PC-3 (cell line): ENCODE data around the gene FSIP1. TPM values are rescaled to one million over a fixed set of nuclear protein-coding genes. Genes with fewer than 3 reads are reported as not detected.

ENCODE experiments used
- ATAC-seq: fragments of 200-7000 bp; cut with Tn5 transposase; 2 replicates; pipeline ENCODE4 v1.9.1; 2020; ENCODE audit warnings: mild to moderate bottlenecking, moderate library complexity
- BruUV-seq: library from RNA; stranded (reverse); fragments of 400-500 nt; replicated peaks from 2 replicates; lab custom pipeline; 2021; lab: Mats Ljungman, UMichigan
- CTCF ChIA-PET: fragments of 300-600 bp; sonication (Branson Sonifier 250); formaldehyde crosslinking; loops from one replicate; lab custom pipeline; 2022; ENCODE audit warnings: antibody characterized with exemption; lab: Charles Lee
- POLR2A ChIA-PET: fragments of 300-600 bp; sonication (Branson Sonifier 250); formaldehyde crosslinking; loops from one replicate; lab custom pipeline; 2022; ENCODE audit warnings: antibody characterized with exemption; ENCODE audit not compliant: unreplicated experiment; lab: Charles Lee
- DNase-seq: peaks from one replicate; pipeline ENCODE4 v3.0.0-alpha.2; 2015
- H2AFZ ChIP-seq: fragments of 300-600 bp; sonication (generic); 2 replicates; pipeline ENCODE4 v1.6.0; 2016; ENCODE audit warnings: antibody characterized with exemption, low read length
- H3F3A ChIP-seq: fragments of 300-600 bp; sonication (generic); one replicate; pipeline ENCODE4 v1.6.0; 2017; ENCODE audit warnings: antibody characterized with exemption, low read length, control low read depth, mild to moderate bottlenecking; ENCODE audit not compliant: unreplicated experiment
- H3K27ac ChIP-seq: fragments of 300-600 bp; sonication (generic); 2 replicates; pipeline ENCODE4 v1.5.1; 2016; ENCODE audit warnings: mild to moderate bottlenecking, low read length
- H3K27me3 ChIP-seq: fragments of 300-600 bp; sonication (generic); 2 replicates; pipeline ENCODE4 v1.6.1; 2016; ENCODE audit warnings: low read length, mixed read lengths
- H3K36me3 ChIP-seq: fragments of 300-600 bp; sonication (generic); 2 replicates; pipeline ENCODE4 v1.6.1; 2016; ENCODE audit warnings: low read depth, mixed run types, low read length, mixed read lengths
- H3K4me1 ChIP-seq: fragments of 300-600 bp; sonication (generic); 2 replicates; pipeline ENCODE4 v1.5.1; 2016; ENCODE audit warnings: low read length; ENCODE audit not compliant: insufficient read depth
- H3K4me2 ChIP-seq: fragments of 300-600 bp; sonication (generic); 2 replicates; pipeline ENCODE4 v1.6.0; 2016; ENCODE audit warnings: low read length
- H3K4me3 ChIP-seq: fragments of 300-600 bp; sonication (generic); 2 replicates; pipeline ENCODE4 v1.5.1; 2016; ENCODE audit warnings: mild to moderate bottlenecking, low read length, mixed read lengths
- H3K79me2 ChIP-seq: fragments of 300-600 bp; sonication (generic); 2 replicates; pipeline ENCODE4 v1.6.1; 2017; ENCODE audit warnings: low read length, mixed read lengths
- H3K9ac ChIP-seq: fragments of 300-600 bp; sonication (generic); 2 replicates; pipeline ENCODE4 v1.6.0; 2016; ENCODE audit warnings: mild to moderate bottlenecking, low read length
- H3K9me2 ChIP-seq: fragments of 300-600 bp; sonication (generic); replicated peaks from 2 replicates; pipeline ENCODE4 v1.6.1; 2016; ENCODE audit warnings: mixed run types, low read length, mixed read lengths
- H3K9me3 ChIP-seq: fragments of 300-600 bp; sonication (generic); 2 replicates; pipeline ENCODE4 v1.6.1; 2016; ENCODE audit warnings: low read length, mixed read lengths
- H4K20me1 ChIP-seq: fragments of 300-600 bp; sonication (generic); 2 replicates; pipeline ENCODE4 v1.6.1; 2016; ENCODE audit warnings: low read length, mixed read lengths
- EZH2 ChIP-seq: fragments of 300-600 bp; sonication (generic); IDR thresholded peaks from one replicate; pipeline ENCODE4 v1.6.1; 2017; ENCODE audit warnings: antibody characterized with exemption, mild to moderate bottlenecking, low read length; ENCODE audit not compliant: unreplicated experiment
- EZH2phosphoT487 ChIP-seq: fragments of 300-600 bp; sonication (generic); IDR thresholded peaks from 2 replicates; pipeline ENCODE4 v1.6.1; 2018; ENCODE audit warnings: mild to moderate bottlenecking, antibody characterized with exemption, low read length, borderline replicate concordance
- intact Hi-C: fragments of 100-400 bp; cut with micrococcal nuclease; formaldehyde crosslinking; loops from 2 replicates; pipeline ENCODE4 v1.9.0; 2023
- total RNA-seq: library from RNA; depleted of rRNA; stranded (reverse); fragments of >200 nt; gene quantifications from 2 replicates; pipeline ENCODE4 v1.2.3, GENCODE V29; 2014
- TF ChIP-seq, protein P1 (sequence below): fragments of 300-600 bp; sonication (generic); conservative IDR thresholded peaks from 2 replicates; pipeline ENCODE4 v1.5.1; 2017; ENCODE audit warnings: antibody characterized with exemption, low read depth, mild to moderate bottlenecking, low read length

FSIP1 gene
- total RNA-seq, 1 experiment from 2014 or later, result 0.07 TPM

DNA sequence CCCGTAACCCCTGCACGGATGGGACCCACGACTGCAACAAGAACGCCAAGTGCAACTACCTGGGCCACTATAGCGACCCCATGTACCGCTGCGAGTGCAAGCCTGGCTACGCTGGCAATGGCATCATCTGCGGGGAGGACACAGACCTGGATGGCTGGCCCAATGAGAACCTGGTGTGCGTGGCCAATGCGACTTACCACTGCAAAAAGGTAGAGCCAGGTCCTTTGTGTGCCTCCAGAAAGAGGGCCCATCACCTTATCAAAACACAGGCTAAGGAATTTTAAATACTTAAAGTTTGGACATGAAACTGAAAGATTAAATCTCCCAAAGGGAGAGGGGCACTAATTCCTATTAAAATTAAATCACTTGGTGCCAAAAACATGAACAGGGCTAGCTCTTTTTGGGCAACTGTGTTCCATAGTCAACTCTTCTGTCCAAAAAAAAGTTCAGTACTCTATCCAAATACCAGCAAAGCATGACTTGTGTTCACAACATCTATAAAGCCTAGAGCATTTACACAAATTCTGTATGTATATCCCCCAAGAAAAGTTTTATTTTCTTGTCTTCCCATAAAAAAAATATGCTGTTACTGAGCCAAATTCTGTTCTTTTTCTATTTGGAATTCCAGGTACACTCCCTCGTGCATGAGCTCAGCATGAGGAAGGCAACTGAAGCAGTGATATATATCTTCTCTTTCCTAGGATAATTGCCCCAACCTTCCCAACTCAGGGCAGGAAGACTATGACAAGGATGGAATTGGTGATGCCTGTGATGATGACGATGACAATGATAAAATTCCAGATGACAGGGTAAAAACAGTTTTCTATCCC lies 192.6 kb downstream of the FSIP1 start:
- intact Hi-C loops, result no loop called here
- ChIA-PET POLR2A (no interaction called here), CTCF (no interaction called here)
- peak; percentile 3 for DNase-seq
- Histone ChIP-seq H3K9ac (no peak overlapping the region), H3K36me3 (peaks cover 98% of the 10 kb centered on the region), H3K9me2 (no peaks in the 10 kb centered on the region), H3K9me3 (no peaks in the 10 kb centered on the region), H3F3A (peaks cover 26% of the 10 kb centered on the region), H3K4me1 (peaks cover 23% of the 10 kb centered on the region), H3K4me2 (no peak overlapping the region), H3K27me3 (no peaks in the 10 kb centered on the region), H3K27ac (no peak overlapping the region), H3K4me3 (no peak overlapping the region), H2AFZ (no peak overlapping the region), H3K79me2 (peaks cover 34% of the 10 kb centered on the region), H4K20me1 (peaks cover 44% of the 10 kb centered on the region)
- no peak for ATAC-seq
- TF ChIP-seq EZH2, result no peak
- TF ChIP-seq EZH2phosphoT487, result no peak
- TF ChIP-seq, protein P1, sequence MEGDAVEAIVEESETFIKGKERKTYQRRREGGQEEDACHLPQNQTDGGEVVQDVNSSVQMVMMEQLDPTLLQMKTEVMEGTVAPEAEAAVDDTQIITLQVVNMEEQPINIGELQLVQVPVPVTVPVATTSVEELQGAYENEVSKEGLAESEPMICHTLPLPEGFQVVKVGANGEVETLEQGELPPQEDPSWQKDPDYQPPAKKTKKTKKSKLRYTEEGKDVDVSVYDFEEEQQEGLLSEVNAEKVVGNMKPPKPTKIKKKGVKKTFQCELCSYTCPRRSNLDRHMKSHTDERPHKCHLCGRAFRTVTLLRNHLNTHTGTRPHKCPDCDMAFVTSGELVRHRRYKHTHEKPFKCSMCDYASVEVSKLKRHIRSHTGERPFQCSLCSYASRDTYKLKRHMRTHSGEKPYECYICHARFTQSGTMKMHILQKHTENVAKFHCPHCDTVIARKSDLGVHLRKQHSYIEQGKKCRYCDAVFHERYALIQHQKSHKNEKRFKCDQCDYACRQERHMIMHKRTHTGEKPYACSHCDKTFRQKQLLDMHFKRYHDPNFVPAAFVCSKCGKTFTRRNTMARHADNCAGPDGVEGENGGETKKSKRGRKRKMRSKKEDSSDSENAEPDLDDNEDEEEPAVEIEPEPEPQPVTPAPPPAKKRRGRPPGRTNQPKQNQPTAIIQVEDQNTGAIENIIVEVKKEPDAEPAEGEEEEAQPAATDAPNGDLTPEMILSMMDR, result no peak
- no TSS peak for BruUV-seq

DNA sequence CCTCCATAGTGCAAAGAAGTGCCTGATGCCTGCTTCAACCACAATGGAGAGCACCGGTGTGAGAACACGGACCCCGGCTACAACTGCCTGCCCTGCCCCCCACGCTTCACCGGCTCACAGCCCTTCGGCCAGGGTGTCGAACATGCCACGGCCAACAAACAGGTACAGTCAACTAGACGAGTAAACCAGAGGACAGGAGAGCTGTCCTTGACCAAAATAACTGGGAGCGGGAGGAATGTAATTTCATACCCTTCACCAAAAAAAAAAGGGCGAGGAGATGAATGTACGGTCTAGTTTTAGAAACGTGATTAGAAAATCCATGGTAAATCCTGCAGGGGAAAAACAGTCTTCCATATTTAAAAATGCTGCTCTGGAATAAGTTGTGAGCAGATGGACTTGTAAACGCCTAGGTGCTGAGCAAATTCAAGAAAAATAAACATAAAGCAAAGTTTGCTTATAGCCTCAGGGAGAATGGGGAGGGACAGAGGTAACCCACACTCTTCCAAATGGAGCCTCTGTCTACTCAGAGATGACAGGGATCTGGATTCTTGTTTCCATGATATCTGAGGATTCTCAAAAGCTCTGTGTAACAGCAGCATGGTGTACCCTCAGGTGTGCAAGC lies 193.3 kb downstream of the FSIP1 start:
- Histone ChIP-seq H3K9ac (no peak overlapping the region), H3K79me2 (peaks cover 41% of the 10 kb centered on the region), H3K27ac (no peak overlapping the region), H3K36me3 (peaks cover 99% of the 10 kb centered on the region), H3F3A (peaks cover 31% of the 10 kb centered on the region), H3K4me2 (no peak overlapping the region), H3K4me3 (no peak overlapping the region), H3K9me2 (no peaks in the 10 kb centered on the region), H3K4me1 (peaks cover 23% of the 10 kb centered on the region), H2AFZ (no peak overlapping the region), H3K9me3 (no peaks in the 10 kb centered on the region), H3K27me3 (no peaks in the 10 kb centered on the region), H4K20me1 (peaks cover 52% of the 10 kb centered on the region)
- POLR2A ChIA-PET, result no interaction called here
- BruUV-seq, result no TSS peak
- CTCF ChIA-PET, result no interaction called here
- intact Hi-C loops, result no loop called here
- ATAC-seq (0 out of 2 replicates have a peak, but pooled peaks have one; percentile 9), DNase-seq (peak; percentile 5)
- TF ChIP-seq EZH2, result no peak
- TF ChIP-seq EZH2phosphoT487, result no peak
- TF ChIP-seq, protein P1, result no peak
